ENCODE data around the gene FARP1.

FARP1 gene

GRCh38 chr13:98320561-98321105, 177.7 kb downstream of the FARP1 start:
- DNase-seq = no peak
- Mint-ChIP-seq H3K27ac (no peak overlapping the region), H3K27me3 (no peaks in the 10 kb centered on the region), H3K36me3 (no peaks in the 10 kb centered on the region), H3K9me3 (no peaks in the 10 kb centered on the region), H3K4me1 (no peaks in the 10 kb centered on the region), H3K4me3 (no peak overlapping the region)
- CTCF ChIA-PET = no interaction called here

GRCh38 chr13:98321395-98321794, 178.5 kb downstream of the FARP1 start:
- no peaks in the 10 kb centered on the region for H3K9me3 Mint-ChIP-seq
- H3K4me1 Mint-ChIP-seq = no peaks in the 10 kb centered on the region
- H3K4me3 Mint-ChIP-seq = no peak overlapping the region
- H3K36me3 Mint-ChIP-seq = no peaks in the 10 kb centered on the region
- DNase-seq = no peak
- no peaks in the 10 kb centered on the region for H3K27me3 Mint-ChIP-seq
- CTCF ChIA-PET = no interaction called here
- no peak overlapping the region for H3K27ac Mint-ChIP-seq

GRCh38 chr13:98322091-98322718, 179.3 kb downstream of the FARP1 start:
- Mint-ChIP-seq H3K4me3 (no peak overlapping the region), H3K27me3 (no peaks in the 10 kb centered on the region), H3K36me3 (no peaks in the 10 kb centered on the region), H3K27ac (no peak overlapping the region), H3K4me1 (no peaks in the 10 kb centered on the region), H3K9me3 (no peaks in the 10 kb centered on the region)
- CTCF ChIA-PET = no interaction called here
- DNase-seq = no peak

GRCh38 chr13:98324105-98324504, 181.2 kb downstream of the FARP1 start:
- H3K9me3 Mint-ChIP-seq = no peaks in the 10 kb centered on the region
- CTCF ChIA-PET = no interaction called here
- peaks cover 7% of the 10 kb centered on the region for H3K27me3 Mint-ChIP-seq
- no peak overlapping the region for H3K4me3 Mint-ChIP-seq
- H3K36me3 Mint-ChIP-seq = no peaks in the 10 kb centered on the region
- H3K4me1 Mint-ChIP-seq = no peaks in the 10 kb centered on the region
- no peak for DNase-seq
- no peak overlapping the region for H3K27ac Mint-ChIP-seq

GRCh38 chr13:98325724-98326123, 182.8 kb downstream of the FARP1 start:
- H3K4me1 Mint-ChIP-seq = no peaks in the 10 kb centered on the region
- H3K27me3 Mint-ChIP-seq = peaks cover 7% of the 10 kb centered on the region
- no peaks in the 10 kb centered on the region for H3K36me3 Mint-ChIP-seq
- H3K9me3 Mint-ChIP-seq = no peaks in the 10 kb centered on the region
- H3K4me3 Mint-ChIP-seq = no peak overlapping the region
- CTCF ChIA-PET = no interaction called here
- no peak for DNase-seq
- H3K27ac Mint-ChIP-seq = no peak overlapping the region

GRCh38 chr13:98326291-98326690, 183.4 kb downstream of the FARP1 start:
- CTCF ChIA-PET = no interaction called here
- Mint-ChIP-seq H3K36me3 (no peaks in the 10 kb centered on the region), H3K4me1 (no peaks in the 10 kb centered on the region), H3K4me3 (no peak overlapping the region), H3K9me3 (no peaks in the 10 kb centered on the region), H3K27ac (no peak overlapping the region), H3K27me3 (peaks cover 7% of the 10 kb centered on the region)
- DNase-seq = no peak

GRCh38 chr13:98327371-98328270, 184.7 kb downstream of the FARP1 start:
- no peaks in the 10 kb centered on the region for H3K4me1 Mint-ChIP-seq
- CTCF ChIA-PET = interaction anchor here (0.9 kb wide), 1 partner anchor 346 kb away, joined by 3 read pairs; no protein-coding TSS in a partner anchor
- DNase-seq = no peak
- peaks cover 7% of the 10 kb centered on the region for H3K27me3 Mint-ChIP-seq
- no peaks in the 10 kb centered on the region for H3K36me3 Mint-ChIP-seq
- H3K4me3 Mint-ChIP-seq = no peak overlapping the region
- no peak overlapping the region for H3K27ac Mint-ChIP-seq
- no peaks in the 10 kb centered on the region for H3K9me3 Mint-ChIP-seq

- no peak for DNase-seq
- no peak overlapping the region for H3K27ac Mint-ChIP-seq
- no peaks in the 10 kb centered on the region for H3K36me3 Mint-ChIP-seq
- H3K27me3 Mint-ChIP-seq = peaks cover 7% of the 10 kb centered on the region
- H3K4me3 Mint-ChIP-seq = no peak overlapping the region
- no peaks in the 10 kb centered on the region for H3K4me1 Mint-ChIP-seq
- no peaks in the 10 kb centered on the region for H3K9me3 Mint-ChIP-seq
- CTCF ChIA-PET = no interaction called here
These were observed 185.6 kb downstream of the FARP1 start for GRCh38 chr13:98328511-98328910.

GRCh38 chr13:98332222-98332621, 189.3 kb downstream of the FARP1 start:
- Mint-ChIP-seq H3K9me3 (no peaks in the 10 kb centered on the region), H3K27me3 (peaks cover 11% of the 10 kb centered on the region), H3K4me1 (no peaks in the 10 kb centered on the region), H3K36me3 (no peaks in the 10 kb centered on the region), H3K27ac (no peak overlapping the region), H3K4me3 (no peak overlapping the region)
- CTCF ChIA-PET = no interaction called here
- no peak for DNase-seq

GRCh38 chr13:98332691-98333090, 189.8 kb downstream of the FARP1 start:
- H3K4me3 Mint-ChIP-seq = no peak overlapping the region
- DNase-seq = no peak
- H3K36me3 Mint-ChIP-seq = no peaks in the 10 kb centered on the region
- peaks cover 9% of the 10 kb centered on the region for H3K27me3 Mint-ChIP-seq
- H3K4me1 Mint-ChIP-seq = no peaks in the 10 kb centered on the region
- CTCF ChIA-PET = no interaction called here
- no peaks in the 10 kb centered on the region for H3K9me3 Mint-ChIP-seq
- no peak overlapping the region for H3K27ac Mint-ChIP-seq

GRCh38 chr13:98333486-98333885, 190.6 kb downstream of the FARP1 start:
- H3K9me3 Mint-ChIP-seq = no peaks in the 10 kb centered on the region
- no peak overlapping the region for H3K4me3 Mint-ChIP-seq
- CTCF ChIA-PET = no interaction called here
- no peaks in the 10 kb centered on the region for H3K4me1 Mint-ChIP-seq
- DNase-seq = no peak
- H3K36me3 Mint-ChIP-seq = no peaks in the 10 kb centered on the region
- H3K27me3 Mint-ChIP-seq = peaks cover 6% of the 10 kb centered on the region
- no peak overlapping the region for H3K27ac Mint-ChIP-seq

- no peak for DNase-seq
- no peaks in the 10 kb centered on the region for H3K4me1 Mint-ChIP-seq
- H3K9me3 Mint-ChIP-seq = no peaks in the 10 kb centered on the region
- CTCF ChIA-PET = no interaction called here
- no peak overlapping the region for H3K27ac Mint-ChIP-seq
- H3K27me3 Mint-ChIP-seq = peaks cover 4% of the 10 kb centered on the region
- no peaks in the 10 kb centered on the region for H3K36me3 Mint-ChIP-seq
- no peak overlapping the region for H3K4me3 Mint-ChIP-seq
These were observed 191.8 kb downstream of the FARP1 start for GRCh38 chr13:98334620-98335205.

GRCh38 chr13:98335721-98336120, 192.8 kb downstream of the FARP1 start:
- H3K4me1 Mint-ChIP-seq = no peaks in the 10 kb centered on the region
- H3K27me3 Mint-ChIP-seq = peaks cover 5% of the 10 kb centered on the region
- H3K4me3 Mint-ChIP-seq = no peak overlapping the region
- no peak for DNase-seq
- CTCF ChIA-PET = no interaction called here
- H3K27ac Mint-ChIP-seq = no peak overlapping the region
- H3K9me3 Mint-ChIP-seq = no peaks in the 10 kb centered on the region
- no peaks in the 10 kb centered on the region for H3K36me3 Mint-ChIP-seq

GRCh38 chr13:98338310-98338709, 195.4 kb downstream of the FARP1 start:
- H3K27ac Mint-ChIP-seq = no peak overlapping the region
- CTCF ChIA-PET = no interaction called here
- H3K4me3 Mint-ChIP-seq = no peak overlapping the region
- no peaks in the 10 kb centered on the region for H3K9me3 Mint-ChIP-seq
- H3K36me3 Mint-ChIP-seq = no peaks in the 10 kb centered on the region
- no peaks in the 10 kb centered on the region for H3K4me1 Mint-ChIP-seq
- no peak for DNase-seq
- H3K27me3 Mint-ChIP-seq = peaks cover 7% of the 10 kb centered on the region

Data from activated naive CD4-positive, alpha-beta T cell treated with anti-CD3 and anti-CD28 coated beads, Interleukin-2, amount 10 ng/mL, durations not matched to agents 7 days and 5 days (primary cell).